ENCODE results near the gene FAM13A.

DNA sequence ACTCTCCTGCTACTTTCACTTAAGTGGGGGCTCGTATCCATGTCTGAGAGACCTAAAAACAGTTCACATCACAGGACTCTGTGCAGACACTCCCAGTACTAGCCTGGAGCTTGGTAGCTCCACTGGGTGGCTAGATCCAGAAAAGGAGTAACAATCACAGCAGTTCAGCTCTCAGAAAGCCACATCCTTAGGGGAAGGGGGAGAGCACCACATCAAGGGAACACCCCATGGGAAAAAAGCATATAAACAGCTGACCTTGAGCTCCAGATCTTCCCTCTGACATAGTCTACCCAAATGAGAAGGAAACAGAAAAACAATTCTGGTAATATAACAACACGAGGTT, 175.8 kb downstream of the FAM13A start:
- TF ChIP-seq, protein P1, sequence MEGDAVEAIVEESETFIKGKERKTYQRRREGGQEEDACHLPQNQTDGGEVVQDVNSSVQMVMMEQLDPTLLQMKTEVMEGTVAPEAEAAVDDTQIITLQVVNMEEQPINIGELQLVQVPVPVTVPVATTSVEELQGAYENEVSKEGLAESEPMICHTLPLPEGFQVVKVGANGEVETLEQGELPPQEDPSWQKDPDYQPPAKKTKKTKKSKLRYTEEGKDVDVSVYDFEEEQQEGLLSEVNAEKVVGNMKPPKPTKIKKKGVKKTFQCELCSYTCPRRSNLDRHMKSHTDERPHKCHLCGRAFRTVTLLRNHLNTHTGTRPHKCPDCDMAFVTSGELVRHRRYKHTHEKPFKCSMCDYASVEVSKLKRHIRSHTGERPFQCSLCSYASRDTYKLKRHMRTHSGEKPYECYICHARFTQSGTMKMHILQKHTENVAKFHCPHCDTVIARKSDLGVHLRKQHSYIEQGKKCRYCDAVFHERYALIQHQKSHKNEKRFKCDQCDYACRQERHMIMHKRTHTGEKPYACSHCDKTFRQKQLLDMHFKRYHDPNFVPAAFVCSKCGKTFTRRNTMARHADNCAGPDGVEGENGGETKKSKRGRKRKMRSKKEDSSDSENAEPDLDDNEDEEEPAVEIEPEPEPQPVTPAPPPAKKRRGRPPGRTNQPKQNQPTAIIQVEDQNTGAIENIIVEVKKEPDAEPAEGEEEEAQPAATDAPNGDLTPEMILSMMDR (IDR thresholded peaks at IDR 0.05) = no peak
- TF ChIP-seq POLR2AphosphoS5 (IDR thresholded peaks at IDR 0.05) = no peak

All from prostate gland (tissue), 2 donors.